GM23248 (cell line): Measurements from ENCODE around the gene SKAP1. TPM values are rescaled to one million over a fixed set of nuclear protein-coding genes. Genes with fewer than 3 reads are reported as not detected.
"Not testable (repeated sequence)": the region's sequence is repeated elsewhere in the genome, so short reads cannot be mapped to it uniquely, and the experiment has no call there.

Experiments used
- DNase-seq: peaks from one replicate; pipeline ENCODE4 v3.0.0-alpha.2; 2015
- H2AFZ ChIP-seq: fragments of 200-600 bp; sonication (generic); 2 replicates; pipeline ENCODE4 v1.6.1; 2016; ENCODE audit warnings: antibody characterized with exemption
- H3F3A ChIP-seq: fragments of 200-600 bp; sonication (generic); 2 replicates; pipeline ENCODE4 v1.6.1; 2016; ENCODE audit warnings: mild to moderate bottlenecking, antibody characterized with exemption, mixed run types; ENCODE audit not compliant: insufficient read depth
- H3K27ac ChIP-seq: fragments of 200-600 bp; sonication (generic); 2 replicates; pipeline ENCODE4 v1.5.1; 2016; ENCODE audit warnings: mild to moderate bottlenecking
- H3K27me3 ChIP-seq: fragments of 200-600 bp; sonication (generic); replicated peaks from 2 replicates; pipeline ENCODE4 v1.6.1; 2016; ENCODE audit warnings: mild to moderate bottlenecking; ENCODE audit not compliant: insufficient read depth
- H3K36me3 ChIP-seq: fragments of 200-600 bp; sonication (generic); 2 replicates; pipeline ENCODE4 v1.6.1; 2016; ENCODE audit warnings: low read depth, mild to moderate bottlenecking
- H3K4me1 ChIP-seq: fragments of 200-600 bp; sonication (generic); 2 replicates; pipeline ENCODE4 v1.6.1; 2016; ENCODE audit warnings: mild to moderate bottlenecking; ENCODE audit not compliant: insufficient read depth
- H3K4me2 ChIP-seq: fragments of 200-600 bp; sonication (generic); one replicate; pipeline ENCODE4 v1.6.1; 2016; ENCODE audit warnings: mild to moderate bottlenecking; ENCODE audit not compliant: unreplicated experiment
- H3K4me3 ChIP-seq: fragments of 200-600 bp; sonication (generic); 2 replicates; pipeline ENCODE4 v1.5.1; 2016; ENCODE audit warnings: mild to moderate bottlenecking
- H3K79me2 ChIP-seq: fragments of 200-600 bp; sonication (generic); 2 replicates; pipeline ENCODE4 v1.6.1; 2016; ENCODE audit warnings: mild to moderate bottlenecking; ENCODE audit not compliant: insufficient read depth
- H3K9ac ChIP-seq: fragments of 200-600 bp; sonication (generic); 2 replicates; pipeline ENCODE4 v1.6.1; 2016; ENCODE audit warnings: mild to moderate bottlenecking
- H3K9me2 ChIP-seq: fragments of 200-600 bp; sonication (generic); 2 replicates; pipeline ENCODE4 v1.6.1; 2016; ENCODE audit warnings: mixed run types, mild to moderate bottlenecking, moderate library complexity; ENCODE audit not compliant: insufficient read depth
- H3K9me3 ChIP-seq: fragments of 200-600 bp; sonication (generic); one replicate; pipeline ENCODE4 v1.6.1; 2017; ENCODE audit warnings: low read depth
- H4K20me1 ChIP-seq: fragments of 200-600 bp; sonication (generic); 2 replicates; pipeline ENCODE4 v1.6.0; 2016; ENCODE audit not compliant: insufficient read depth
- EZH2 ChIP-seq: fragments of 200-600 bp; sonication (generic); IDR thresholded peaks from 2 replicates; pipeline ENCODE4 v1.6.1; 2018; ENCODE audit warnings: antibody characterized with exemption, mild to moderate bottlenecking; ENCODE audit not compliant: insufficient read depth, poor library complexity, severe bottlenecking
- EZH2phosphoT487 ChIP-seq: fragments of 200-600 bp; sonication (generic); IDR thresholded peaks from 2 replicates; pipeline ENCODE4 v1.6.1; 2018; ENCODE audit warnings: antibody characterized with exemption, moderate library complexity, mild to moderate bottlenecking, low read depth; ENCODE audit not compliant: insufficient read depth
- whole genome bisulfite sequencing, 2 experiments: methylation state at CpG; one replicate each; pipeline ENCODE4 v1.1.6; 2015 to 2017; ENCODE audit warnings: low lambda C conversion rate in 2 of 2, low coverage in 1 of 2; ENCODE audit errors: missing lambda C conversion rate in 2 of 2; 5-methylcytosine and 5-hydroxymethylcytosine counted together
- in situ Hi-C: fragments of 300-500 bp; cut with MboI; formaldehyde crosslinking; loops from 2 replicates; pipeline ENCODE4 v1.15.0; 2020
- polyA plus RNA-seq: library from polyadenylated mRNA; unstranded; fragments of >200 nt; fragmentation: Nextera tagmentation; extraction: Ambion mirVana; gene quantifications from 2 replicates; pipeline ENCODE4 v1.2.1, GENCODE V29; 2016
- total RNA-seq: library from RNA; depleted of rRNA; stranded (reverse); fragments of >200 nt; shearing (Covaris generic); gene quantifications from 2 replicates; pipeline ENCODE4 v1.2.3, GENCODE V29; 2014

Gene SKAP1
- total and polyA plus RNA-seq, 2 experiments from 2014 or later, result not detected

GRCh38 chr17:48453447-48453846 lies 23.4 kb upstream of the SKAP1 start:
- Histone ChIP-seq H3K36me3 (no peaks in the 10 kb centered on the region), H3K4me1 (no peaks in the 10 kb centered on the region), H3K9ac (no peak overlapping the region), H4K20me1 (no peaks in the 10 kb centered on the region), H3K27ac (no peak overlapping the region), H3F3A (no peaks in the 10 kb centered on the region), H3K9me3 (no peaks in the 10 kb centered on the region), H3K4me2 (no peak overlapping the region), H3K9me2 (no peaks in the 10 kb centered on the region), H3K27me3 (no peaks in the 10 kb centered on the region; the same call in 1 of the 2 replicates), H2AFZ (no peak overlapping the region), H3K4me3 (no peak overlapping the region), H3K79me2 (no peaks in the 10 kb centered on the region)
- no peak for DNase-seq
- in situ Hi-C loops, result no loop called here
- TF ChIP-seq EZH2 (no peak), EZH2phosphoT487 (no peak)

- in situ Hi-C loops, result no loop called here
- H3K36me3 ChIP-seq, result no peaks in the 10 kb centered on the region
- 56% methylated on average over 2 of the region's 2 CpGs for WGBS, 2 experiments
These were observed 21.5 kb upstream of the SKAP1 start for GRCh38 chr17:48451489-48451888.

GRCh38 chr17:48449335-48449734 lies 19.3 kb upstream of the SKAP1 start:
- H3K9ac ChIP-seq, H3F3A ChIP-seq, H3K9me2 ChIP-seq, H4K20me1 ChIP-seq, H3K36me3 ChIP-seq, in situ Hi-C loops, H3K27me3 ChIP-seq, H3K4me3 ChIP-seq, H3K4me2 ChIP-seq, H3K79me2 ChIP-seq, H2AFZ ChIP-seq, DNase-seq, H3K4me1 ChIP-seq, H3K27ac ChIP-seq, H3K9me3 ChIP-seq: not testable (repeated sequence)
- 53 to 75% methylated on average over 3 of the region's 3 CpGs for WGBS, 2 experiments

More at GRCh38 chr17:48451489-48451888, 21.5 kb upstream of the SKAP1 start:
- no peak for DNase-seq
- Histone ChIP-seq H3F3A (no peaks in the 10 kb centered on the region), H3K9ac (no peak overlapping the region), H4K20me1 (no peaks in the 10 kb centered on the region), H3K27ac (no peak overlapping the region), H3K9me3 (no peaks in the 10 kb centered on the region), H3K27me3 (no peaks in the 10 kb centered on the region; the same call in 1 of the 2 replicates), H3K4me2 (no peak overlapping the region), H3K4me1 (no peaks in the 10 kb centered on the region), H3K4me3 (no peak overlapping the region), H3K79me2 (no peaks in the 10 kb centered on the region), H2AFZ (no peak overlapping the region), H3K9me2 (no peaks in the 10 kb centered on the region)
- TF ChIP-seq EZH2, result no peak
- no peak for TF ChIP-seq EZH2phosphoT487

- Histone ChIP-seq H3K4me2 (no peak overlapping the region), H3K9me2 (no peaks in the 10 kb centered on the region), H4K20me1 (no peaks in the 10 kb centered on the region), H3K9ac (no peak overlapping the region), H3K9me3 (no peaks in the 10 kb centered on the region), H3K27ac (no peak overlapping the region), H2AFZ (no peak overlapping the region), H3F3A (no peaks in the 10 kb centered on the region), H3K4me1 (no peaks in the 10 kb centered on the region), H3K79me2 (no peaks in the 10 kb centered on the region), H3K27me3 (no peaks in the 10 kb centered on the region), H3K36me3 (no peaks in the 10 kb centered on the region), H3K4me3 (no peak overlapping the region)
- 77 to 84% methylated on average over 7 of the region's 7 CpGs for WGBS, 2 experiments
- in situ Hi-C loops, result no loop called here
- no peak for DNase-seq
- no peak for TF ChIP-seq EZH2phosphoT487
- TF ChIP-seq EZH2, result no peak
These were observed 15.2 kb upstream of the SKAP1 start for GRCh38 chr17:48445248-48445620.

- Histone ChIP-seq H4K20me1 (no peaks in the 10 kb centered on the region), H3K4me2 (no peak overlapping the region), H3K9me2 (no peaks in the 10 kb centered on the region), H2AFZ (no peak overlapping the region), H3K9me3 (no peaks in the 10 kb centered on the region), H3K27ac (no peak overlapping the region), H3K27me3 (no peaks in the 10 kb centered on the region), H3K9ac (no peak overlapping the region), H3K4me1 (no peaks in the 10 kb centered on the region), H3K4me3 (no peak overlapping the region), H3F3A (no peaks in the 10 kb centered on the region), H3K79me2 (no peaks in the 10 kb centered on the region), H3K36me3 (no peaks in the 10 kb centered on the region)
- no peak for TF ChIP-seq EZH2
- TF ChIP-seq EZH2phosphoT487, result no peak
- 83 to 85% methylated on average over 22 of the region's 22 CpGs for WGBS, 2 experiments
- no peak for DNase-seq
- in situ Hi-C loops, result no loop called here
These were observed 14.7 kb upstream of the SKAP1 start for GRCh38 chr17:48444516-48445247.
